Endothelial cell (in vitro differentiated cells): ENCODE results near the gene ABCC12. TPM values are rescaled to one million over a fixed set of nuclear protein-coding genes. Genes with fewer than 3 reads are reported as not detected.
"Not testable (repeated sequence)": the region's sequence is repeated elsewhere in the genome, so short reads cannot be mapped to it uniquely, and the experiment has no call there.

Experiments used
- DNase-seq: peaks from one replicate; pipeline ENCODE4 v3.0.0; 2021; ENCODE audit warnings: low spot score
- H3K27ac Mint-ChIP-seq: one replicate; pipeline ENCODE4 v1.8.0; 2021; ENCODE audit warnings: mixed read lengths, inconsistent platforms; ENCODE audit not compliant: unreplicated experiment
- H3K27me3 Mint-ChIP-seq: one replicate; pipeline ENCODE4 v1.8.0; 2021; ENCODE audit warnings: mild to moderate bottlenecking, moderate library complexity, mixed read lengths, inconsistent platforms; ENCODE audit not compliant: unreplicated experiment
- H3K36me3 Mint-ChIP-seq: one replicate; pipeline ENCODE4 v1.8.0; 2021; ENCODE audit warnings: mild to moderate bottlenecking, low read depth, mixed read lengths, inconsistent platforms; ENCODE audit not compliant: unreplicated experiment
- H3K4me1 Mint-ChIP-seq: one replicate; pipeline ENCODE4 v1.8.0; 2021; ENCODE audit warnings: mild to moderate bottlenecking, mixed read lengths, inconsistent platforms; ENCODE audit not compliant: unreplicated experiment
- H3K4me3 Mint-ChIP-seq: one replicate; pipeline ENCODE4 v1.8.0; 2021; ENCODE audit warnings: mild to moderate bottlenecking, mixed read lengths, inconsistent platforms; ENCODE audit not compliant: unreplicated experiment
- H3K9me3 Mint-ChIP-seq: one replicate; pipeline ENCODE4 v1.8.0; 2021; ENCODE audit warnings: mixed read lengths, inconsistent platforms; ENCODE audit not compliant: unreplicated experiment
- total RNA-seq: library from RNA; stranded (reverse); fragmentation: NEBNext Ultra II Directional; extraction: Animal tissue kit (Norgen Biotek cat#: 25700); gene quantifications from one replicate; pipeline ENCODE4 v1.2.1, GENCODE V29; 2021; ENCODE audit not compliant: unreplicated experiment
- TF ChIP-seq, protein P1 (sequence below): fragments of 200-600 bp; sonication (generic); IDR thresholded peaks from one replicate; pipeline ENCODE4 v1.5.0; 2021; ENCODE audit warnings: antibody characterized with exemption; ENCODE audit not compliant: unreplicated experiment

Gene ABCC12
- total RNA-seq, 1 donor from 2014 or later, result 0.31 TPM

GRCh38 chr16:48176635-48177408, 21.0 kb upstream of the ABCC12 start:
- Mint-ChIP-seq H3K4me1 (peaks cover 12% of the 10 kb centered on the region), H3K36me3 (no peaks in the 10 kb centered on the region), H3K27me3 (peaks cover 4% of the 10 kb centered on the region), H3K9me3 (no peaks in the 10 kb centered on the region), H3K27ac (no peak overlapping the region), H3K4me3 (no peak overlapping the region)
- no peak for DNase-seq
- TF ChIP-seq, protein P1, sequence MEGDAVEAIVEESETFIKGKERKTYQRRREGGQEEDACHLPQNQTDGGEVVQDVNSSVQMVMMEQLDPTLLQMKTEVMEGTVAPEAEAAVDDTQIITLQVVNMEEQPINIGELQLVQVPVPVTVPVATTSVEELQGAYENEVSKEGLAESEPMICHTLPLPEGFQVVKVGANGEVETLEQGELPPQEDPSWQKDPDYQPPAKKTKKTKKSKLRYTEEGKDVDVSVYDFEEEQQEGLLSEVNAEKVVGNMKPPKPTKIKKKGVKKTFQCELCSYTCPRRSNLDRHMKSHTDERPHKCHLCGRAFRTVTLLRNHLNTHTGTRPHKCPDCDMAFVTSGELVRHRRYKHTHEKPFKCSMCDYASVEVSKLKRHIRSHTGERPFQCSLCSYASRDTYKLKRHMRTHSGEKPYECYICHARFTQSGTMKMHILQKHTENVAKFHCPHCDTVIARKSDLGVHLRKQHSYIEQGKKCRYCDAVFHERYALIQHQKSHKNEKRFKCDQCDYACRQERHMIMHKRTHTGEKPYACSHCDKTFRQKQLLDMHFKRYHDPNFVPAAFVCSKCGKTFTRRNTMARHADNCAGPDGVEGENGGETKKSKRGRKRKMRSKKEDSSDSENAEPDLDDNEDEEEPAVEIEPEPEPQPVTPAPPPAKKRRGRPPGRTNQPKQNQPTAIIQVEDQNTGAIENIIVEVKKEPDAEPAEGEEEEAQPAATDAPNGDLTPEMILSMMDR, result no peak

- Mint-ChIP-seq H3K36me3 (no peaks in the 10 kb centered on the region), H3K4me1 (peaks cover 12% of the 10 kb centered on the region), H3K4me3 (no peak overlapping the region), H3K9me3 (no peaks in the 10 kb centered on the region), H3K27me3 (peaks cover 1% of the 10 kb centered on the region), H3K27ac (no peak overlapping the region)
- no peak for DNase-seq
- TF ChIP-seq, protein P1, result no peak
These were observed 18.1 kb upstream of the ABCC12 start for GRCh38 chr16:48173889-48174288.

DNA sequence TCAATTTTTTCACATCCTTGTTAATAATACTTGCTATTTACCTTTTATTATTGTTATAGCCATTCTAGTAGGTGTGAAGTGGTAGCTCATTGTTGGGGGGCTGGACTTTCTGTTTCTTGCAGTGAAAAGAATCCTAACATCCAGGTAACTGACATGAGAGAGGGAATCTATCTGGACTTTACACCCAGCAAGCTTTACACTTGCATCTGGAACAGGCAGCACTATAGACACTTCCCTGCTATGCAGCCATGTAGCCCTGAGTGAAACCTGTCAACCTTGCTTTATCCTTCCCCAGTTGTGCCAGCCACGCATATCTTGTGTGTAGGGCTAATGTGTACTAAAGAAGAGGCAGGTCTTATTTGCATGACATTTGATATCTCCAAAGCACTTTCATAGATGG, 16.9 kb upstream of the ABCC12 start:
- H3K27ac Mint-ChIP-seq, result no peak overlapping the region
- H3K27me3 Mint-ChIP-seq, result no peaks in the 10 kb centered on the region
- H3K9me3 Mint-ChIP-seq, result no peaks in the 10 kb centered on the region
- H3K36me3 Mint-ChIP-seq, result no peaks in the 10 kb centered on the region
- peaks cover 12% of the 10 kb centered on the region for H3K4me1 Mint-ChIP-seq
- TF ChIP-seq, protein P1, result no peak
- no peak overlapping the region for H3K4me3 Mint-ChIP-seq
- no peak for DNase-seq

GRCh38 chr16:48169896-48170295, 14.1 kb upstream of the ABCC12 start:
- Mint-ChIP-seq H3K27ac (no peak overlapping the region), H3K4me1 (peaks cover 12% of the 10 kb centered on the region), H3K4me3 (no peak overlapping the region), H3K9me3 (no peaks in the 10 kb centered on the region), H3K27me3 (peaks cover 6% of the 10 kb centered on the region), H3K36me3 (no peaks in the 10 kb centered on the region)
- no peak for DNase-seq
- TF ChIP-seq, protein P1, result no peak

- no peaks in the 10 kb centered on the region for H3K9me3 Mint-ChIP-seq
- H3K27me3 Mint-ChIP-seq, result peaks cover 6% of the 10 kb centered on the region
- no peaks in the 10 kb centered on the region for H3K36me3 Mint-ChIP-seq
- TF ChIP-seq, protein P1, result no peak
- no peak overlapping the region for H3K27ac Mint-ChIP-seq
- peaks cover 15% of the 10 kb centered on the region for H3K4me1 Mint-ChIP-seq
- H3K4me3 Mint-ChIP-seq, result no peak overlapping the region
- no peak for DNase-seq
These were observed 12.3 kb upstream of the ABCC12 start for GRCh38 chr16:48168075-48168474.

DNA sequence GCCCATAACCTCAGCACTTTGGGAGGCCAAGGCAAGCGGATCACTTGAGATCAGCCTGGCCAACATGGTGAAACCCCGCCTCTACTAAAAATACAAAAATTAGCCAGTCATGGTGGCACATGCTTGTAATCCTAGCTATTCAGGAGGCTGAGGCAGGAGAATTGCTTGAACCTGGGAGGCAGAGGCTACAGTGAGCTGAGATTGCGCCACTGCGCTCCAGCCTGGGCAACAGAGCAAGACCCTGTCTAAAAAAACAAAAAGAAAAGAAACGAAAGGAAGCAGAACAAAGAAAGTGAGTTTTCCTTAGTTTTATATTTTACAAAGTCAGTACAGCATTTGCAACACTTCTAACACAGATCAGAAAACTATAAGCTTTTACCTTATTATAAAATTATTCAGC, 10.8 kb upstream of the ABCC12 start:
- DNase-seq, H3K27ac Mint-ChIP-seq, H3K36me3 Mint-ChIP-seq, H3K4me3 Mint-ChIP-seq, H3K27me3 Mint-ChIP-seq, H3K9me3 Mint-ChIP-seq: not testable (repeated sequence)
- peaks cover 22% of the 10 kb centered on the region for H3K4me1 Mint-ChIP-seq
